ENCODE data around the gene RGL2.
A peak's percentile ranks its signal among the peaks of the same experiment; 100 is the strongest.
"Not testable (repeated sequence)": the region's sequence is repeated elsewhere in the genome, so short reads cannot be mapped to it uniquely, and the experiment has no call there.

The RGL2 gene

DNA sequence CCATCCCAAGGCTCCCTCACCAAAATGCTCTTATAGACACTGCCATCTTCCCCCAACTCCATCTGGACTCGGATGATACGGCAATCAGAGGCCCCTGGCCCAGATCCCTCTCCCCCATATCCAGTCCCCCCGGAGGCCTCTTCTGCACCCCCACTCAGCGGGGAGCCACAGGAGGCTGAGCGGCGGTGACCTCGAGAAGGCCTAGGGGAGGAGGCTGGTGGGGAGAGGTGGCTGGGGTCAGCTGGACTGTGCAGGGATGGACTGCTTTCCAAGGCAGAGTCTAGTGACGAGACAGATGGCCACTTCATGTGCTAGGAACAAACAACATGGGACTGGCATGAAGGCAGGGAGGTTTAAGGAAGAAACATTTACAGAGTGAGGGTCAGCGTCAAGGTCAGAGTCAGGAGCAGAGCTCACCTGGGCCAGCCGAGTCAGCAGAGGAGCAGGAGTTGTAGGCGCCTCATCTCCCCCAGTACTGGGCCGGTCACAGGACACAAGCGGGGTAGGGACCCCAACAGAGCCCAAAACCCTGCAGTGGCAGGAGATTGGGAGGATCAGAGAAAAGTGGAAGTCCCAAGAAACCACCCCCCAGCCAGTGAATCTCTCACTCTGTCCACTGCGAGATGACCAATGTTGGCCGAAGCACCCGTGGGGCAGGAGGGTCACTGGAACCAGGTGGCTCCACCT is 5.6 kb downstream of the RGL2 start:
- no peak for DNase-seq

GRCh38 chr6:33290459-33290858 is 8.3 kb downstream of the RGL2 start:
- no peak for DNase-seq

- no peak for DNase-seq
Observed at GRCh38 chr6:33289784-33290315, 8.9 kb downstream of the RGL2 start.

DNA sequence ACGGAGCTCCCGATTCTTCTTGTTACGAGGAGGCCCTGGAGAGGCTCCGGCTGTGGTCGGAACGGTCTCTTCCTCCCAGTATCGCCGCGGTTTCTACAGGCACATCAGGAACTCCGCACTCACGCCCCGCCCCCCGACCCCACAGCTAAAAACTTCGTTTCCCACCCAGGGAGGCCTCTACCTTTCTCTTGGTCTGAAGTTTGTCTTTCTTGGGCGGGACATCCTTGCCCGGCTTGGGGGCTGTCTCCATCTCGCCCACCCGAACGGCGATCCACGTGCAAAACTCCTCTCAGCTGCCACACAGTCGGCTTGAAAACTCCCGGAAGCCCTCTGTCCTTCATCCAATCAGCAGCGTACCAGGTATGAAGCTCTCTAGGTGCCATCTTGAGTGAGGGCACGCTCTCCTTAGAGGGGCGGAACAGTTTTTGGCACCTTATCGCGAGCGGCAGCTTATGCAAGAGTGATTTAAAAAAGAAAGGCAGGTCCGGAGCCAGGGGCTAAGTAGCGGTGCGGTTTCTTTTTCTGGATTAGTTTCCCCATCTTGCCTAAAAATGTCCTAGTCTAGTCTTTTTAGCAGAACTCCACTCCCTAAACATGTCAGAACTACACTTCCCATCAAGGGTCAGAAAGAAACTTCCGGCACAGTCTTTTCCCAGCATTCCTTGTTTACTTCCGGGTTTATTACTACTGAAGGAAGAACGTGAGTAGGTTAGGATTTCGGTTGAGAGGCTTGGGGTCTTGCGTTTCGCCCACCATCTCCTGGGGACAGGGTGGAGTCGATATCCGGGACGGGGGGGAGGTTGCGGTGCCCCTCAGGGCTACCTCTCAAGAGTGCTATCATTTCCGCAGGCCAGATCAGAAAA is 9.6 kb downstream of the RGL2 start, which contains the start of the genes PFDN6 and WDR46:
PFDN6 (plus strand) TSS at position 681 of the 863 bp plus-strand sequence. CDS start 256 bp downstream, outside the sequence.
WDR46 (minus strand) TSS at position 319 of the 863 bp plus-strand sequence; CDS start at position 250, 69 bp downstream.
- peak; percentile 93 for DNase-seq

DNA sequence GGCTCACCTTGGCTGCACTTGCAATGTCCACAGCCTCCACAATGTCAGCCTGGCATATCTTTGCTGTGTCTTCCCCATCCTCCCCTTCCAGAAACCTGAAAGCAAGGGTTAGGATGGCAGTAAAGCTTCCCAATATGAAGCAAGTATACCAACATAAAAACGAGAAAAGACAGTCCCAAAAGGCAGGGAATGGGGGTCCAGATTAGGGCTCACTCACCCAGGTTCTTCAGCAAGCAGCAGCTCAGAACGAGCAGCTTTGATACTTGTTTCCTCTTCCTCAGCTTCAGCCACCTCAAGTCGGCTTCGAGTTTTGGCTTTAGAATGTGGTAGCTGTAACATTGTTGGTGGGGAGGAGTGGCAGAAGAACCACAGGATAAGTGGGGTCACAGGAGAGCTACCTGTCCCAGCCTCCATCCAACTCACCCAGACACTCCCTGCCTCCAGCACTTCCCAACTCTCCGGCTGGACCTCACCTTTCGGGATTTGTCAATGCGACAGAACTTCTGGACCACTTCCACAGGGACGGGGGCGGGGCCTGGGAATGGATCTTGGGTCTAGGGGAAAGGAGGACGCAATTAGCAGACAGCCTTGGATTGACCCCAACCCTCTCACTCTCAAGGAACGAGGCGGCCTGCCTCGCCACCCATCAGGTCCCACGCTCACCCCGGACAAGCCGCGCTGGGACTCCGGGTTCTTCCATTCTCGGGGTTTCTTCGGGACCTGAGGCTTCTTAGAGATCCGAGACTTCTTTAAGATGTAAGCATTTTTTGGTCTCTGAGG is 10.4 kb downstream of the RGL2 start:
- no peak for DNase-seq

- DNase-seq: no peak
Observed at GRCh38 chr6:33286946-33287914, 11.5 kb downstream of the RGL2 start.

GRCh38 chr6:33285214-33285613 is 13.5 kb downstream of the RGL2 start:
- not testable (repeated sequence) for DNase-seq

GRCh38 chr6:33280539-33280938 is 18.2 kb downstream of the RGL2 start:
- DNase-seq: no peak

GRCh38 chr6:33279971-33280511 is 18.7 kb downstream of the RGL2 start:
- no peak for DNase-seq

- DNase-seq: no peak
Observed at GRCh38 chr6:33279257-33279695, 19.5 kb downstream of the RGL2 start.

GRCh38 chr6:33278810-33279209 is 19.9 kb downstream of the RGL2 start:
- no peak for DNase-seq

DNA sequence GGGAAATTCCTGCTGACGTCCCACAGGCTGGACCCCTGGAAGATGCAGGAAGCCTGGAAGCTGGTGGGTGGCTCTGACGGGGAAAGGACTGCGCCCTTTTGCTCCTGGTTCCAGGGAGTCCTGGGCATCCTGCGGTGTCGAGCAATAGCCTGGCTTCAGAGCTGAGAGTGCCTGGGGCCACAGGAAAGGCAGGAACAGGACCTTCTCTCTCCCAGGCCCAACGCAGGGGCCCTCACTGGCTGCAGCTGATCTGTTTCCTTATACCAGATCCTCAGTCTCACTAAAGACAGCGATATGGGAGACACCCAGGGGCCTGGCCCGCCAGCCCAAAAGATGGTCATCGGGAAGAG is 20.4 kb downstream of the RGL2 start:
- DNase-seq: no peak

GRCh38 chr6:33277663-33278391 is 20.9 kb downstream of the RGL2 start:
- DNase-seq: no peak

GRCh38 chr6:33276864-33277662 is 21.7 kb downstream of the RGL2 start, which contains the start of gene B3GALT4:
TSS of gene B3GALT4 (plus strand) at chr6:33277123. CDS start at chr6:33277420, 297 bp downstream.
- DNase-seq: no peak

DNA sequence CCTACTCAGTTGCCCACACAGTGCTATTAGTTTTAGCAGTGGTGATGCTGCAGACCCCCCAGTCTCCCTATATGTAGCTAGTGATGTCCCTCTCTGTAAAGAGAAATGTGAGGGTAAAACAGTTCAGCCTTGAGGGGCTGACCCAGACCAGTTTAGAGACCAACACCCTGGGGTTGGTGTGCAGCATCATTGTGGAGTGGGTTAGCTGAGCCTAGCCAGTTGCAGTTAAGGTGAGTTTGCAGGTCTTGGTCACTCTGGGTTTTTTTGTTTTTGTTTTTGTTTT is 22.2 kb downstream of the RGL2 start:
- DNase-seq: no peak

GRCh38 chr6:33275795-33276580 is 22.8 kb downstream of the RGL2 start:
- not testable (repeated sequence) for DNase-seq

GRCh38 chr6:33273924-33274902 is 24.5 kb downstream of the RGL2 start:
- DNase-seq: no peak

Data from KG1 (cell line).